ENCODE results near the gene DCAF11.

DCAF11 gene

GRCh38 chr14:24129410-24129998 is 14.9 kb downstream of the DCAF11 start:
- TF ChIP-seq, protein P1, sequence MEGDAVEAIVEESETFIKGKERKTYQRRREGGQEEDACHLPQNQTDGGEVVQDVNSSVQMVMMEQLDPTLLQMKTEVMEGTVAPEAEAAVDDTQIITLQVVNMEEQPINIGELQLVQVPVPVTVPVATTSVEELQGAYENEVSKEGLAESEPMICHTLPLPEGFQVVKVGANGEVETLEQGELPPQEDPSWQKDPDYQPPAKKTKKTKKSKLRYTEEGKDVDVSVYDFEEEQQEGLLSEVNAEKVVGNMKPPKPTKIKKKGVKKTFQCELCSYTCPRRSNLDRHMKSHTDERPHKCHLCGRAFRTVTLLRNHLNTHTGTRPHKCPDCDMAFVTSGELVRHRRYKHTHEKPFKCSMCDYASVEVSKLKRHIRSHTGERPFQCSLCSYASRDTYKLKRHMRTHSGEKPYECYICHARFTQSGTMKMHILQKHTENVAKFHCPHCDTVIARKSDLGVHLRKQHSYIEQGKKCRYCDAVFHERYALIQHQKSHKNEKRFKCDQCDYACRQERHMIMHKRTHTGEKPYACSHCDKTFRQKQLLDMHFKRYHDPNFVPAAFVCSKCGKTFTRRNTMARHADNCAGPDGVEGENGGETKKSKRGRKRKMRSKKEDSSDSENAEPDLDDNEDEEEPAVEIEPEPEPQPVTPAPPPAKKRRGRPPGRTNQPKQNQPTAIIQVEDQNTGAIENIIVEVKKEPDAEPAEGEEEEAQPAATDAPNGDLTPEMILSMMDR (IDR thresholded peaks at IDR 0.05; ENCODE audit: low read depth, low read length) = no peak
- no peak for DNase-seq (ENCODE audit: low read depth in 2 of 2)
- H3K4me3 ChIP-seq (replicated peaks in 1 of 2; ENCODE audit: low read depth in 2 of 2, low read length in 2 of 2) = no peak overlapping the region

DNA sequence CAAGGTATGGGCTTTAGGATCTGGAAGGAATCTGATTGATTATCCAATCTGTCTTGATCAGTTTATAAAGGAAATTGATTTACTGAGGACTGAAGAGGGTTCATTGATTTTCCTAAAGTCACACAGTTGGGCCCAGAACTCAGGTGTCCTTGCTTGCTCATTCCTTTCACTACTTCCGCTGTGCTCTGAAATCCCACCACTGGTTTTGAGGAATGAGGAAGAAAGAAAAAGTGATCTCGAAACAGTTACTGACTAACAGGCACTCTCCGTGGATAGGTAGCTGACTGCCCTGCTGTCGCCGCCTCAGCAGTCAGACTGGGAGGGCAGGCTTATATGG is 15.8 kb downstream of the DCAF11 start, which contains the start of gene FITM1:
Gene FITM1, plus strand, starts transcription at position 280 of the 337 bp plus-strand sequence. CDS start 905 bp downstream, outside the sequence.
- no peak for DNase-seq (ENCODE audit: low read depth in 2 of 2)
- TF ChIP-seq, protein P1 (IDR thresholded peaks at IDR 0.05; ENCODE audit: low read depth, low read length) = no peak
- no peak within 1 kb of the TSS for H3K4me3 ChIP-seq (replicated peaks in 1 of 2; ENCODE audit: low read depth in 2 of 2, low read length in 2 of 2)

DNA sequence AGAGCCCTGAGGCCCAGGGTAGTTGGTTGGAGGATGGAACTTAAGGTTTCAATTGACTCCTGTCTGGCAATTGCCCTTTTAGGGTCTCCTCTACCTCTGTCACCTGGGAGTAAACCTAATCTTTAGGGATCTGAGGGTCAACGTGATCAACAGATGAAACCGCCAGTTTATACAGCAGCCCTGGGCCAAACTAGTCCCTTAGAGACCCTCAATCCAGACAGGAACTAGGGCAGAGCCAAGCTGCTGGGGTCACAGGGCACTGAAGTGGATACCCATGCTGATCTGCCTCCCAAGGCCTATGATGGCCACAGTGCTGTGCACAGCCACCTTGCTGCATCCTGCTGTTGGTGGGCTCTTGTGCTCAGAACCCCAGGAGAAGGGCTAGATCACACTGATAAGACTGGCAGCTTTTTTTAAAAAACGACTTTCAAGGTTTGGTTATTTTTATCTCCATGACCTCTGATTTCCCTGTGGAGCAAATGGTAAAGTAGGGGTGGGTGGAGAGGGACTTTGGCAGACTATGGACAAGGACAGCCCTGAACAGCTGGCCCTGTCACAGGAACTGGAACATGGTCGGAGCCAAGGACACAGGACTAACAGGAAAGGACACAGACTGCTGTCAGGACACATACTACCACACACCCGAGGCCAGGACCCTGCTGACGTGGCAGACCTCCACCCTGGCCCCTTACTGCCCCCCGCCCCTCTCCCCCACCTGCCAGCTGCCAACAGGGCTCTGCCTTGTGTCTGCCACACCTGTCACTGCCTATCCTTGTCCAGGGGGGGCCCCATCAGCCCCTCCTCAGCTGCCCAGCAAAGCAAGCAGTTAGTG is 16.4 kb downstream of the DCAF11 start:
- no peak overlapping the region for H3K4me3 ChIP-seq (replicated peaks in 1 of 2; ENCODE audit: low read depth in 2 of 2, low read length in 2 of 2)
- TF ChIP-seq, protein P1 (IDR thresholded peaks at IDR 0.05; ENCODE audit: low read depth, low read length) = no peak
- DNase-seq (ENCODE audit: low read depth in 2 of 2) = no peak

DNA sequence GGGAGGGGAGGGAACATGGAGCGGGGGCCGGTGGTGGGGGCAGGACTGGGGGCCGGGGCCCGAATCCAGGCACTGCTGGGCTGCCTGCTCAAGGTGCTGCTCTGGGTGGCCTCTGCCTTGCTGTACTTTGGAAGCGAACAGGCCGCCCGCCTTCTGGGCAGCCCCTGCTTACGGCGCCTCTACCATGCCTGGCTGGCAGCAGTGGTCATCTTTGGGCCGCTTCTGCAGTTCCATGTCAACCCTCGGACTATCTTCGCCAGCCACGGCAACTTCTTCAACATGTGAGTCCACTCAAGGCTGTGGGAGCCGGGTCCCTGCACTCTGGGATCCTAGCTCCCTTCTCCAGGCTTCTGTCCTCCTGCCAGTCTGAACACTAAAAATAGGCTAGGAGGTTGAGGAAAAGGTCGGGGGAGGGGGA is 17.0 kb downstream of the DCAF11 start:
- H3K4me3 ChIP-seq (replicated peaks in 1 of 2; ENCODE audit: low read depth in 2 of 2, low read length in 2 of 2) = no peak overlapping the region
- TF ChIP-seq, protein P1 (IDR thresholded peaks at IDR 0.05; ENCODE audit: low read depth, low read length) = no peak
- DNase-seq (ENCODE audit: low read depth in 2 of 2) = no peak

DNA sequence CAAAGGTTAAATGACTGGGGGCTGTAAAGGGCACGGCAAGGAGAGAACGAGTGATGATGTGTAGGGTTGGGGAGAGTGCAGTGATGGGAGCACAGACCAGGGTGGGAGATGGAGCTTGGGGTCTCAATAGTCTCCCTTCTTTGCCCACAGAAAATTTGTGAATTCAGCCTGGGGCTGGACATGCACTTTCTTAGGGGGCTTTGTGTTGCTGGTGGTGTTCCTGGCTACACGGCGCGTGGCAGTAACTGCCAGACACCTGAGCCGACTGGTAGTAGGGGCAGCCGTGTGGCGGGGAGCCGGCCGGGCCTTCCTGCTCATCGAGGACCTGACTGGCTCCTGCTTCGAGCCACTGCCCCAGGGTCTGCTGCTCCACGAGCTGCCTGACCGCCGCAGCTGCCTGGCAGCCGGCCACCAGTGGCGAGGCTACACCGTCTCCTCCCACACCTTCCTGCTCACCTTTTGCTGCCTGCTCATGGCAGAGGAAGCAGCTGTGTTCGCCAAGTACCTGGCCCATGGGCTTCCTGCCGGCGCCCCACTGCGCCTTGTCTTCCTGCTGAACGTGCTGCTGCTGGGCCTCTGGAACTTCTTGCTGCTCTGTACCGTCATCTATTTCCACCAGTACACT is 17.6 kb downstream of the DCAF11 start:
- no peak for DNase-seq (ENCODE audit: low read depth in 2 of 2)
- H3K4me3 ChIP-seq (replicated peaks in 1 of 2; ENCODE audit: low read depth in 2 of 2, low read length in 2 of 2) = no peak overlapping the region
- TF ChIP-seq, protein P1 (IDR thresholded peaks at IDR 0.05; ENCODE audit: low read depth, low read length) = no peak

DNA sequence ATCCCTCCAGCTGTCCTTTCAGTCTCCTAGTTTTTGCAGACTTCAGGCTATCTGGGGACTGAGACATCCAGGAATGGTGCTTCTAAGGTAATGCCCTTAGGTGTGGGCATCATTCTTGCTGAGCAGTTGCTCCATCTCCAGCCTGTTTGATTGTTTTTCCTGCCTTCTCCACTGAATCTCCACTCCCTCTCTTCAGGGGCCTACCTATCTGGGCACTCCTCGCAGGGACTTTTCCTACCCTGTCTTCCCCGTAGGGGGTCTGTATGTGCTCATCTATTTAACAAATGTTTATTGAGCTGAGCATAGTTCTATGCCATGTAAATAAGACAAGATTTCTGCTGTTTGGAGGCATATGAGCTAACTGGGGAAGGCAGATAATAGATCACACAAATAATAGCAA is 18.4 kb downstream of the DCAF11 start:
- TF ChIP-seq, protein P1 (IDR thresholded peaks at IDR 0.05; ENCODE audit: low read depth, low read length) = no peak
- H3K4me3 ChIP-seq (replicated peaks in 1 of 2; ENCODE audit: low read depth in 2 of 2, low read length in 2 of 2) = no peak overlapping the region
- no peak for DNase-seq (ENCODE audit: low read depth in 2 of 2)

All from cardiac fibroblast (primary cell).